ENCODE measurements around the gene MAML2.

- TF ChIP-seq, protein P1, sequence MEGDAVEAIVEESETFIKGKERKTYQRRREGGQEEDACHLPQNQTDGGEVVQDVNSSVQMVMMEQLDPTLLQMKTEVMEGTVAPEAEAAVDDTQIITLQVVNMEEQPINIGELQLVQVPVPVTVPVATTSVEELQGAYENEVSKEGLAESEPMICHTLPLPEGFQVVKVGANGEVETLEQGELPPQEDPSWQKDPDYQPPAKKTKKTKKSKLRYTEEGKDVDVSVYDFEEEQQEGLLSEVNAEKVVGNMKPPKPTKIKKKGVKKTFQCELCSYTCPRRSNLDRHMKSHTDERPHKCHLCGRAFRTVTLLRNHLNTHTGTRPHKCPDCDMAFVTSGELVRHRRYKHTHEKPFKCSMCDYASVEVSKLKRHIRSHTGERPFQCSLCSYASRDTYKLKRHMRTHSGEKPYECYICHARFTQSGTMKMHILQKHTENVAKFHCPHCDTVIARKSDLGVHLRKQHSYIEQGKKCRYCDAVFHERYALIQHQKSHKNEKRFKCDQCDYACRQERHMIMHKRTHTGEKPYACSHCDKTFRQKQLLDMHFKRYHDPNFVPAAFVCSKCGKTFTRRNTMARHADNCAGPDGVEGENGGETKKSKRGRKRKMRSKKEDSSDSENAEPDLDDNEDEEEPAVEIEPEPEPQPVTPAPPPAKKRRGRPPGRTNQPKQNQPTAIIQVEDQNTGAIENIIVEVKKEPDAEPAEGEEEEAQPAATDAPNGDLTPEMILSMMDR (conservative IDR thresholded peaks at IDR 0.05) = no peak
- no peak for TF ChIP-seq EZH2 (IDR thresholded peaks at IDR 0.05; ENCODE audit: low read depth)
Observed at GRCh38 chr11:96272529-96273222, 70.3 kb downstream of the MAML2 start.

Measured in PC-9 (cell line).